ENCODE data around the gene LIFR. TPM values are rescaled to one million over a fixed set of nuclear protein-coding genes. Genes with fewer than 3 reads are reported as not detected.

The LIFR gene
- total RNA-seq, 2 donors from 2014 or later = 81.7 to 85.9 TPM

GRCh38 chr5:38450627-38451026 is 105.8 kb downstream of the LIFR start:
- H3K4me3 ChIP-seq (ENCODE audit: low read length) = no peak overlapping the region
- H3K4me1 Mint-ChIP-seq = no peaks in the 10 kb centered on the region
- H3K4me1 ChIP-seq (ENCODE audit: control insufficient read depth, insufficient read depth, low read length) = no peaks in the 10 kb centered on the region
- no peak overlapping the region for H3K27ac Mint-ChIP-seq
- no peaks in the 10 kb centered on the region for H3K27me3 ChIP-seq (ENCODE audit: control insufficient read depth, insufficient read depth, low read length, poor library complexity, severe bottlenecking)
- peaks cover 22% of the 10 kb centered on the region for H3K27me3 Mint-ChIP-seq (ENCODE audit: insufficient read depth)
- no peaks in the 10 kb centered on the region for H3K9me3 Mint-ChIP-seq
- no peaks in the 10 kb centered on the region for H3K36me3 Mint-ChIP-seq (ENCODE audit: low read depth)
- WGBS, 2 experiments (ENCODE audit: insufficient coverage in 1 of 2, insufficient read length in 1 of 2) = 87 to 94% methylated on average over 6 of the region's 6 CpGs
- H3K4me3 Mint-ChIP-seq = no peak overlapping the region
- peak; percentile 24 for DNase-seq
- H3K9me3 ChIP-seq (ENCODE audit: control insufficient read depth, low read length) = no peaks in the 10 kb centered on the region
- TF ChIP-seq CTCF (conservative IDR thresholded peaks at IDR 0.05) = no peak
- H3K27ac ChIP-seq (ENCODE audit: low read depth, low read length) = no peak overlapping the region
- no peak overlapping the region for H3K9ac ChIP-seq (ENCODE audit: extremely low read depth, low read length, poor library complexity, severe bottlenecking)
- H3K36me3 ChIP-seq (ENCODE audit: control insufficient read depth, insufficient read depth, low read length) = no peaks in the 10 kb centered on the region

GRCh38 chr5:38448568-38449350 is 107.7 kb downstream of the LIFR start:
- Histone ChIP-seq H3K4me1 (ENCODE audit: control insufficient read depth, insufficient read depth, low read length) (no peaks in the 10 kb centered on the region), H3K9ac (ENCODE audit: extremely low read depth, low read length, poor library complexity, severe bottlenecking) (no peak overlapping the region), H3K27ac (ENCODE audit: low read depth, low read length) (no peak overlapping the region), H3K27me3 (ENCODE audit: control insufficient read depth, insufficient read depth, low read length, poor library complexity, severe bottlenecking) (no peaks in the 10 kb centered on the region), H3K4me3 (ENCODE audit: low read length) (no peak overlapping the region), H3K9me3 (ENCODE audit: control insufficient read depth, low read length) (no peaks in the 10 kb centered on the region), H3K36me3 (ENCODE audit: control insufficient read depth, insufficient read depth, low read length) (no peaks in the 10 kb centered on the region)
- Mint-ChIP-seq H3K27me3 (ENCODE audit: insufficient read depth) (peaks cover 21% of the 10 kb centered on the region), H3K9me3 (no peaks in the 10 kb centered on the region), H3K4me1 (peaks cover 4% of the 10 kb centered on the region), H3K36me3 (ENCODE audit: low read depth) (no peaks in the 10 kb centered on the region), H3K27ac (no peak overlapping the region), H3K4me3 (no peak overlapping the region)
- TF ChIP-seq CTCF (conservative IDR thresholded peaks at IDR 0.05) = no peak
- DNase-seq = peak; percentile 24
- 97% methylated on average over 6 to 9 of the region's 9 CpGs for WGBS, 2 experiments (ENCODE audit: insufficient coverage in 1 of 2, insufficient read length in 1 of 2)

- Histone ChIP-seq H3K9ac (ENCODE audit: extremely low read depth, low read length, poor library complexity, severe bottlenecking) (no peak overlapping the region), H3K4me1 (ENCODE audit: control insufficient read depth, insufficient read depth, low read length) (no peaks in the 10 kb centered on the region), H3K9me3 (ENCODE audit: control insufficient read depth, low read length) (no peaks in the 10 kb centered on the region), H3K4me3 (ENCODE audit: low read length) (no peak overlapping the region), H3K27me3 (ENCODE audit: control insufficient read depth, insufficient read depth, low read length, poor library complexity, severe bottlenecking) (no peaks in the 10 kb centered on the region), H3K36me3 (ENCODE audit: control insufficient read depth, insufficient read depth, low read length) (no peaks in the 10 kb centered on the region), H3K27ac (ENCODE audit: low read depth, low read length) (no peak overlapping the region)
- 89 to 93% methylated on average over 5 of the region's 5 CpGs for WGBS, 2 experiments (ENCODE audit: insufficient coverage in 1 of 2, insufficient read length in 1 of 2)
- Mint-ChIP-seq H3K27me3 (ENCODE audit: insufficient read depth) (peaks cover 18% of the 10 kb centered on the region), H3K4me3 (no peak overlapping the region), H3K36me3 (ENCODE audit: low read depth) (no peaks in the 10 kb centered on the region), H3K27ac (no peak overlapping the region), H3K4me1 (peaks cover 4% of the 10 kb centered on the region), H3K9me3 (no peaks in the 10 kb centered on the region)
- no peak for TF ChIP-seq CTCF (conservative IDR thresholded peaks at IDR 0.05)
- DNase-seq = no peak
Observed at GRCh38 chr5:38447786-38448185, 108.7 kb downstream of the LIFR start.

Measured in endodermal cell (in vitro differentiated cells).